SK-N-MC (cell line): ENCODE measurements around the gene ADTRP.

Experiments used
- EZH2 ChIP-seq: fragments of 200-600 bp; sonication (generic); IDR thresholded peaks from one replicate; pipeline ENCODE4 v1.6.1; 2017; ENCODE audit warnings: antibody characterized with exemption
- FOXP2 ChIP-seq: optimal IDR thresholded peaks from 2 replicates; pipeline ENCODE3; 2011; ENCODE audit warnings: mild to moderate bottlenecking, moderate library complexity; ENCODE audit not compliant: insufficient read depth; ENCODE audit errors: extremely low read length, control extremely low read depth
- POLR2AphosphoS5 ChIP-seq: IDR thresholded peaks from 2 replicates; pipeline ENCODE4 v1.6.1; 2012; ENCODE audit warnings: mild to moderate bottlenecking, low read depth, low read length, borderline replicate concordance

DNA sequence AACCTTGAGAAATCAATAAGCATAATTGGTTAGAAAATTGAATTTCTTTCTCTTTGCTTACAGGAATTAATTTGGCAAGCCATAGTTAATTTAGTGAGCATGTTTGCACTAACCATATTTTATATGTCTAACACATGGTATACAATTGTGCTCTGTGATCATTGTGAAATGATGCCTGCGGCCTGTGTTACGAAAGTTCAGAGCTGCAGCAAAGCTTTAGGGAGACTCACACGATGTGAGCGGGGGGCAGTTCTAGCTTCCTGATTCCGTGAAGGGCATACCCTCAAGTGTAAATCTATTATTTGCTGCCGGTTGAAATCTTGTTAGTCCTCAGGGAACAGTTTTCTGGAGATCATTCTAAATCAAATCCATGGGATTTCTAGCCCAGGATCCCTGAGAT lies 25.5 kb upstream of the ADTRP start:
- no peak for TF ChIP-seq EZH2
- no peak for TF ChIP-seq POLR2AphosphoS5
- TF ChIP-seq FOXP2 = no peak
